Endometrial microvascular endothelial cells (primary cell): ENCODE results near the gene SLC16A3. TPM values are rescaled to one million over a fixed set of nuclear protein-coding genes. Genes with fewer than 3 reads are reported as not detected.

Experiments
- total RNA-seq: library from RNA; depleted of rRNA; stranded (reverse); fragments of >200 nt; gene quantifications from one replicate; pipeline ENCODE4 v1.2.3, GENCODE V29; 2015; ENCODE audit errors: inconsistent ontology term

The SLC16A3 gene
- total RNA-seq, 1 donor from 2014 or later = 345 TPM

Other genes with a start within 250 kb of the SLC16A3 start
- 159 TPM for gene CENPX, start 206.2 kb upstream of the SLC16A3 start, total RNA-seq
- gene LRRC45, start 205.7 kb upstream of the SLC16A3 start, total RNA-seq = 23.0 TPM
- 30.2 TPM for gene RAC3, start 197.4 kb upstream of the SLC16A3 start, total RNA-seq
- 133 TPM for gene DCXR, start 191.3 kb upstream of the SLC16A3 start, total RNA-seq
- gene RFNG, start 177.2 kb upstream of the SLC16A3 start, total RNA-seq = 36.0 TPM
- gene GPS1, start 177.1 kb upstream of the SLC16A3 start, total RNA-seq = 140 TPM
- 70.0 TPM for gene DUS1L, start 163.2 kb upstream of the SLC16A3 start, total RNA-seq
- 76.7 TPM for gene FASN, start 130.8 kb upstream of the SLC16A3 start, total RNA-seq
- gene CCDC57, start 16.2 kb upstream of the SLC16A3 start, total RNA-seq = 3.1 TPM
- 74.1 TPM for gene CSNK1D, start 44.7 kb downstream of the SLC16A3 start, total RNA-seq
- gene CD7, start 88.6 kb downstream of the SLC16A3 start, total RNA-seq = not detected
- 8.0 TPM for gene SECTM1, start 104.7 kb downstream of the SLC16A3 start, total RNA-seq
- not detected for gene TEX19, start 130.2 kb downstream of the SLC16A3 start, total RNA-seq
- not detected for gene UTS2R, start 142.7 kb downstream of the SLC16A3 start, total RNA-seq
- gene HEXD, start 189.3 kb downstream of the SLC16A3 start, total RNA-seq = 31.4 TPM
- 33.4 TPM for gene OGFOD3, start 189.5 kb downstream of the SLC16A3 start, total RNA-seq
- 91.5 TPM for gene CYBC1, start 221.7 kb downstream of the SLC16A3 start, total RNA-seq
- 31.7 TPM for gene NARF, start 229.7 kb downstream of the SLC16A3 start, total RNA-seq